ENCODE measurements around the gene ABCC1.
"Not testable (repeated sequence)": the region's sequence is repeated elsewhere in the genome, so short reads cannot be mapped to it uniquely, and the experiment has no call there.

DNA sequence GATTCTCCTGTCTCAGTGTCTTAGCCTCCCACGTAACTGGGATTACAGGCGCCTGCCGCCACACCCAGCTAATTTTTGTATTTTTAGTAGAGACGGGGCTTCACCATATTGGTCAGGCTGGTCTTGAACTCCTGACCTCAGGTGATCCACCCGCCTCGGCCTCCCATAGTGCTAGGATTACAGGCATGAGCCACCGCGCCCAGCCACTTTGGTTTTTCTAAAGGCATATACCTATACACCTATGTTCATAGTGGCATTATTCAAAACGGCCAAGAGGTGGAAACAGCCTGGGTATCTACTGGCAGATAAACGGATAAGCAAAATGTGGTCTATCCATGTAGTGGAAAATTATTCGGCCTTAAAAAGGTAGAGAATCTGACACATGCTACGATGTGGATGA lies 203.6 kb downstream of the ABCC1 start:
- TF ChIP-seq CTCF (conservative IDR thresholded peaks at IDR 0.05; ENCODE audit: low read length); EZH2phosphoT487 (IDR thresholded peaks at IDR 0.05; ENCODE audit: borderline replicate concordance): not testable (repeated sequence)

All from Loucy (cell line).